HepG2 (cell line): ENCODE results near the gene RBCK1. TPM values are rescaled to one million over a fixed set of nuclear protein-coding genes. Genes with fewer than 3 reads are reported as not detected.
A peak's percentile ranks its signal among the peaks of the same experiment; 100 is the strongest.

Experiments used
- ATRX ChIP-seq: sonication (generic); formaldehyde crosslinking; IDR thresholded peaks from 2 replicates; pipeline ENCODE4 v1.4.0; 2020; ENCODE audit warnings: missing genetic modification reagents, borderline replicate concordance
- BHLHE40 ChIP-seq: IDR thresholded peaks from 2 replicates; pipeline ENCODE4 v1.6.1; 2011; ENCODE audit warnings: low read length, improper control_type of control experiment
- BRD4 ChIP-seq: sonication (generic); formaldehyde crosslinking; IDR thresholded peaks from 2 replicates; pipeline ENCODE4 v1.4.0; 2020; ENCODE audit warnings: missing genetic modification reagents
- HNRNPH1 ChIP-seq: fragments of 200-400 bp; formaldehyde crosslinking; optimal IDR thresholded peaks from 2 replicates; pipeline ENCODE3; 2017; ENCODE audit warnings: mild to moderate bottlenecking, low read depth, low read length
- IRF2 ChIP-seq: IDR thresholded peaks from 2 replicates; pipeline ENCODE4 v1.6.1; 2018; ENCODE audit warnings: missing genetic modification reagents, missing compliant biosample characterization
- KDM4B ChIP-seq: sonication (generic); formaldehyde crosslinking; IDR thresholded peaks from 2 replicates; pipeline ENCODE4 v1.4.0; 2020; ENCODE audit warnings: missing genetic modification reagents
- KDM5B ChIP-seq: sonication (generic); formaldehyde crosslinking; IDR thresholded peaks from 2 replicates; pipeline ENCODE4 v1.4.0; 2020; ENCODE audit warnings: missing genetic modification reagents, mild to moderate bottlenecking, borderline replicate concordance
- KDM6A ChIP-seq: IDR thresholded peaks from 2 replicates; pipeline ENCODE4 v1.6.1; 2016; ENCODE audit warnings: low read depth
- KLF13 ChIP-seq: sonication (generic); formaldehyde crosslinking; IDR thresholded peaks from 2 replicates; pipeline ENCODE4 v1.4.0; 2020; ENCODE audit warnings: mild to moderate bottlenecking, missing genetic modification reagents
- RBFOX2 ChIP-seq: fragments of 200-400 bp; formaldehyde crosslinking; IDR thresholded peaks from 2 replicates; pipeline ENCODE4 v1.6.1; 2017; ENCODE audit warnings: low read depth, mild to moderate bottlenecking, low read length
- SALL1 ChIP-seq: sonication (generic); formaldehyde crosslinking; IDR thresholded peaks from 2 replicates; pipeline ENCODE4 v1.8.0; 2022; ENCODE audit warnings: mild to moderate bottlenecking, missing genetic modification reagents
- SATB2 ChIP-seq: sonication (generic); formaldehyde crosslinking; IDR thresholded peaks from 2 replicates; pipeline ENCODE4 v1.5.0; 2020; ENCODE audit warnings: missing genetic modification reagents
- SRSF9 ChIP-seq: fragments of 200-400 bp; formaldehyde crosslinking; IDR thresholded peaks from 2 replicates; pipeline ENCODE4 v1.6.1; 2018; ENCODE audit warnings: borderline replicate concordance, mild to moderate bottlenecking, low read depth, low read length; ENCODE audit not compliant: insufficient read depth, poor library complexity, severe bottlenecking
- TARDBP ChIP-seq: sonication (generic); formaldehyde crosslinking; IDR thresholded peaks from 2 replicates; pipeline ENCODE4 v1.8.0; 2022; ENCODE audit warnings: mild to moderate bottlenecking, missing genetic modification reagents
- TCF12 ChIP-seq, 2 experiments: fragments of 450-650 bp in 1 of 2; sonication (generic) in 1 of 2; formaldehyde crosslinking in 1 of 2; IDR thresholded peaks; 2 replicates each; pipeline versions ENCODE4 v1.6.1 to v1.8.0; 2017 to 2022; ENCODE audit warnings: antibody characterized with exemption in 1 of 2, mild to moderate bottlenecking in 1 of 2, missing genetic modification reagents in 1 of 2, moderate library complexity in 1 of 2
- TMF1 ChIP-seq: sonication (generic); formaldehyde crosslinking; IDR thresholded peaks from 2 replicates; pipeline ENCODE4 v1.8.1; 2022; ENCODE audit warnings: low read depth, missing genetic modification reagents
- ZFP37 ChIP-seq: sonication (generic); formaldehyde crosslinking; IDR thresholded peaks from 2 replicates; pipeline ENCODE4 v1.4.0; 2020; ENCODE audit warnings: missing genetic modification reagents, borderline replicate concordance
- ZNF180 ChIP-seq: sonication (generic); formaldehyde crosslinking; IDR thresholded peaks from 2 replicates; pipeline ENCODE4 v1.4.0; 2020; ENCODE audit warnings: low read depth, missing genetic modification reagents, borderline replicate concordance
- ZNF205 ChIP-seq: IDR thresholded peaks from 2 replicates; pipeline ENCODE4 v1.6.1; 2018; ENCODE audit warnings: missing biosample characterization, missing genetic modification reagents
- ZNF292 ChIP-seq: sonication (generic); formaldehyde crosslinking; IDR thresholded peaks from 2 replicates; pipeline ENCODE4 v1.8.1; 2022; ENCODE audit warnings: mild to moderate bottlenecking, low read depth, missing genetic modification reagents, borderline replicate concordance
- ZNF549 ChIP-seq: sonication (generic); formaldehyde crosslinking; IDR thresholded peaks from 2 replicates; pipeline ENCODE4 v1.5.0; 2020; ENCODE audit warnings: missing genetic modification reagents
- ZNF652 ChIP-seq: IDR thresholded peaks from 2 replicates; pipeline ENCODE4 v1.6.1; 2016; ENCODE audit warnings: low read depth, borderline replicate concordance
- ZNF660 ChIP-seq: sonication (generic); formaldehyde crosslinking; IDR thresholded peaks from 2 replicates; pipeline ENCODE4 v1.5.1; 2020; ENCODE audit warnings: mild to moderate bottlenecking, low read depth, missing genetic modification reagents, borderline replicate concordance
- ZNF777 ChIP-seq: sonication (generic); formaldehyde crosslinking; IDR thresholded peaks from 2 replicates; pipeline ENCODE4 v1.4.0; 2020; ENCODE audit warnings: missing genetic modification reagents
- ZNF792 ChIP-seq: IDR thresholded peaks from 2 replicates; pipeline ENCODE4 v1.6.1; 2016
- polyA plus RNA-seq, 8 experiments: library from polyadenylated mRNA; depleted of rRNA in 3 of 8; stranded (reverse) in 7 of 8; unstranded in 1 of 8; fragments of >200 nt; fragmentation: Illumina TruSeq in 4 of 8; extraction: Trizol in 4 of 8; gene quantifications; 2 replicates each; pipeline versions ENCODE4 v1.2.1 to v1.2.3, GENCODE V29; 2011 to 2016; ENCODE audit warnings: low read depth in 4 of 8, missing spikeins in 1 of 8, mixed read lengths in 1 of 8; ENCODE audit not compliant: insufficient read depth in 1 of 8
- total RNA-seq, 5 experiments: library from RNA; depleted of rRNA; stranded (reverse); fragments of >200 nt; fragmentation: Illumina TruSeq; extraction: Trizol; gene quantifications; 2 replicates each; pipeline ENCODE4 v1.2.3, GENCODE V29; 2016; ENCODE audit warnings: low read depth in 1 of 5
- TF ChIP-seq, protein P1 (sequence below): sonication (generic); formaldehyde crosslinking; IDR thresholded peaks from 2 replicates; pipeline ENCODE4 v1.5.1; 2020; ENCODE audit warnings: missing genetic modification reagents, mild to moderate bottlenecking, borderline replicate concordance
- TF ChIP-seq, protein P2 (sequence below): IDR thresholded peaks from 2 replicates; pipeline ENCODE4 v1.6.1; 2016; ENCODE audit warnings: missing compliant biosample characterization, missing genetic modification reagents, borderline replicate concordance
- TF ChIP-seq, protein P3 (sequence below): sonication (generic); formaldehyde crosslinking; IDR thresholded peaks from 2 replicates; pipeline ENCODE4 v1.9.0; 2022; ENCODE audit warnings: low read depth, missing genetic modification reagents

Gene RBCK1
- total and polyA plus RNA-seq, 2 of the 13 experiments (the other 11 are each of a cell fraction or from before 2014, with no cell fraction given) = 149 to 215 TPM

DNA sequence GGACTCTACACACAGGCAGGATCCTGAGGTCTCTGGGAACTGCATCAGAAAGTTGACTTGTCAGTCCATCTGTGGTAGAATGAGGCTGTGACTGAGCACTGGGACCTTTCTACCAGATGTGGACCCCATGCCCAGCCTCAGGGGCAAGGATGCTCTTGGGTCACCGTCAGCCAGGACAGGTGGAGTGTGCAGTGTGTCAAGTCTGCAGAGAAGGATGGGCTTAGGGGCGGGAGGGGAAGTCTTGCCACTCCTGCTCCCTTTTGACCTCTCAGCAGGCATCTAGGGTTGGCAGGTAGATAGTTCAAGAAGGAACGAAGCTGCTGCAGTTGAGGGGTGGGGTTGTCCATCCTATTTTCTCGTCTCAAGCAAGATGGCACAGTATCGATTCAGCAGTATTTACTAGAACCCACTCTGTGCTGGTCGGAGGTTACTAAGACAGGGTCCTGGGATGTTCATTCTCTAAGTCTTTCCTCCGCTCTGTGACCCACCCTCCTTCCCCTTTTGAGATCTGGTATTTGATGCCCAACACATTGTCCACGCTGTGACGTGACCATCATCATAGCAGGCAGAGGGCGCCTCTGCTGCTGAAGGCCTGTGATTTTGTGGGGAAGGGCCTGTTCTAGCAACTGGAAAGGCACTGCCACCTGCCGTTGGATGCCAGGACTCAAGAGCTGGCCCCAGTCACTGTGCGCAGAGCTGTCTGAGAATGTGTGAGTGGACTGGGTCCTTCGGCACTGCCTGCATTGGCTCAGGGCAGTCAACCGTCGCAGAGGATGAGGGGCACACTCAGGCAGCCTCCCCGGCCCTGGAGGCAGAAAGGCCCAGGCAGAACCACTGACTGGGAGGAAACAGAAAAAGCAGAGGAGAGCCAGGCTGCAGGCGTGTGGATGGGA is 23.2 kb downstream of the RBCK1 start (continued):
- peak; percentile 89; the same call in 1 of the 2 replicates for TF ChIP-seq TARDBP (CRISPR knock-in tag)
- TF ChIP-seq SALL1 (CRISPR knock-in tag) = peak; percentile 95
- no peak for TF ChIP-seq ZNF660 (CRISPR knock-in tag)
- peak; percentile 60; the same call in 1 of the 2 replicates for TF ChIP-seq RBFOX2
- no peak for TF ChIP-seq KLF13 (CRISPR knock-in tag)
- no peak for TF ChIP-seq SRSF9
- TF ChIP-seq ZNF292 = no peak
- TF ChIP-seq ZNF792 (CRISPR knock-in tag) = 0 out of 2 replicates have a peak, but pooled peaks have one; percentile 68
- TF ChIP-seq, protein P1, sequence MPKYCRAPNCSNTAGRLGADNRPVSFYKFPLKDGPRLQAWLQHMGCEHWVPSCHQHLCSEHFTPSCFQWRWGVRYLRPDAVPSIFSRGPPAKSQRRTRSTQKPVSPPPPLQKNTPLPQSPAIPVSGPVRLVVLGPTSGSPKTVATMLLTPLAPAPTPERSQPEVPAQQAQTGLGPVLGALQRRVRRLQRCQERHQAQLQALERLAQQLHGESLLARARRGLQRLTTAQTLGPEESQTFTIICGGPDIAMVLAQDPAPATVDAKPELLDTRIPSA = no peak
- peak; percentile 84 for TF ChIP-seq ZNF205 (CRISPR knock-in tag)
- no peak for TF ChIP-seq SATB2 (CRISPR knock-in tag)
- TF ChIP-seq IRF2 (CRISPR knock-in tag) = peak; percentile 91
- TF ChIP-seq, protein P2, sequence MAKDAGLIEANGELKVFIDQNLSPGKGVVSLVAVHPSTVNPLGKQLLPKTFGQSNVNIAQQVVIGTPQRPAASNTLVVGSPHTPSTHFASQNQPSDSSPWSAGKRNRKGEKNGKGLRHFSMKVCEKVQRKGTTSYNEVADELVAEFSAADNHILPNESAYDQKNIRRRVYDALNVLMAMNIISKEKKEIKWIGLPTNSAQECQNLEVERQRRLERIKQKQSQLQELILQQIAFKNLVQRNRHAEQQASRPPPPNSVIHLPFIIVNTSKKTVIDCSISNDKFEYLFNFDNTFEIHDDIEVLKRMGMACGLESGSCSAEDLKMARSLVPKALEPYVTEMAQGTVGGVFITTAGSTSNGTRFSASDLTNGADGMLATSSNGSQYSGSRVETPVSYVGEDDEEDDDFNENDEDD = no peak; the same call in 1 of the 2 replicates
- no peak for TF ChIP-seq ZNF777
- no peak for TF ChIP-seq HNRNPH1
- TF ChIP-seq ATRX (CRISPR knock-in tag) = no peak; the same call in 1 of the 2 replicates
- TF ChIP-seq BRD4 (CRISPR knock-in tag) = no peak; the same call in 1 of the 2 replicates
- TF ChIP-seq ZNF549 (CRISPR knock-in tag) = no peak
- TF ChIP-seq, protein P3, sequence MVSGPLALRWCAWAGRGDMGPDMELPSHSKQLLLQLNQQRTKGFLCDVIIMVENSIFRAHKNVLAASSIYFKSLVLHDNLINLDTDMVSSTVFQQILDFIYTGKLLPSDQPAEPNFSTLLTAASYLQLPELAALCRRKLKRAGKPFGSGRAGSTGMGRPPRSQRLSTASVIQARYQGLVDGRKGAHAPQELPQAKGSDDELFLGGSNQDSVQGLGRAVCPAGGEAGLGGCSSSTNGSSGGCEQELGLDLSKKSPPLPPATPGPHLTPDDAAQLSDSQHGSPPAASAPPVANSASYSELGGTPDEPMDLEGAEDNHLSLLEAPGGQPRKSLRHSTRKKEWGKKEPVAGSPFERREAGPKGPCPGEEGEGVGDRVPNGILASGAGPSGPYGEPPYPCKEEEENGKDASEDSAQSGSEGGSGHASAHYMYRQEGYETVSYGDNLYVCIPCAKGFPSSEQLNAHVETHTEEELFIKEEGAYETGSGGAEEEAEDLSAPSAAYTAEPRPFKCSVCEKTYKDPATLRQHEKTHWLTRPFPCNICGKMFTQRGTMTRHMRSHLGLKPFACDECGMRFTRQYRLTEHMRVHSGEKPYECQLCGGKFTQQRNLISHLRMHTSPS (CRISPR knock-in tag) = peak; percentile 85
- peak; percentile 91; the same call in 1 of the 2 replicates for TF ChIP-seq KDM4B (CRISPR knock-in tag)
- no peak for TF ChIP-seq ZNF180 (CRISPR knock-in tag)
- no peak for TF ChIP-seq ZNF652 (CRISPR knock-in tag)
- TF ChIP-seq TMF1 (CRISPR knock-in tag) = no peak
- no peak for TF ChIP-seq TCF12 (IDR thresholded peaks at IDR 0.05)
- no peak for TF ChIP-seq TCF12 (CRISPR knock-in tag; IDR thresholded peaks at IDR 0.05)
- TF ChIP-seq KDM5B (CRISPR knock-in tag) = peak; percentile 90
- no peak for TF ChIP-seq KDM6A (CRISPR knock-in tag)
- TF ChIP-seq ZFP37 (CRISPR knock-in tag) = no peak
- TF ChIP-seq BHLHE40 = peak; percentile 72
